NCI-H460 (cell line): ENCODE measurements around the gene NIPSNAP3A. TPM values are rescaled to one million over a fixed set of nuclear protein-coding genes. Genes with fewer than 3 reads are reported as not detected.
"Not testable (repeated sequence)": the region's sequence is repeated elsewhere in the genome, so short reads cannot be mapped to it uniquely, and the experiment has no call there.

Source experiments
- DNase-seq: peaks from one replicate; pipeline ENCODE4 v3.0.0-alpha.2; 2016; ENCODE audit warnings: low read depth; ENCODE audit errors: extremely low read depth
- polyA plus RNA-seq: library from polyadenylated mRNA; depleted of rRNA; stranded (reverse); fragments of >200 nt; gene quantifications from 2 replicates; pipeline ENCODE4 v1.2.3, GENCODE V29; 2014; cell fraction: nucleus; rRNA removed
- total RNA-seq: library from RNA; depleted of rRNA; stranded (reverse); fragments of >200 nt; shearing (Covaris generic); gene quantifications from 2 replicates; pipeline ENCODE4 v1.2.3, GENCODE V29; 2014; rRNA removed

Gene NIPSNAP3A
- 21.0 and 22.1 TPM in 2 replicates for total RNA-seq
- polyA plus RNA-seq: 36.5 and 38.2 TPM in 2 replicates

DNA sequence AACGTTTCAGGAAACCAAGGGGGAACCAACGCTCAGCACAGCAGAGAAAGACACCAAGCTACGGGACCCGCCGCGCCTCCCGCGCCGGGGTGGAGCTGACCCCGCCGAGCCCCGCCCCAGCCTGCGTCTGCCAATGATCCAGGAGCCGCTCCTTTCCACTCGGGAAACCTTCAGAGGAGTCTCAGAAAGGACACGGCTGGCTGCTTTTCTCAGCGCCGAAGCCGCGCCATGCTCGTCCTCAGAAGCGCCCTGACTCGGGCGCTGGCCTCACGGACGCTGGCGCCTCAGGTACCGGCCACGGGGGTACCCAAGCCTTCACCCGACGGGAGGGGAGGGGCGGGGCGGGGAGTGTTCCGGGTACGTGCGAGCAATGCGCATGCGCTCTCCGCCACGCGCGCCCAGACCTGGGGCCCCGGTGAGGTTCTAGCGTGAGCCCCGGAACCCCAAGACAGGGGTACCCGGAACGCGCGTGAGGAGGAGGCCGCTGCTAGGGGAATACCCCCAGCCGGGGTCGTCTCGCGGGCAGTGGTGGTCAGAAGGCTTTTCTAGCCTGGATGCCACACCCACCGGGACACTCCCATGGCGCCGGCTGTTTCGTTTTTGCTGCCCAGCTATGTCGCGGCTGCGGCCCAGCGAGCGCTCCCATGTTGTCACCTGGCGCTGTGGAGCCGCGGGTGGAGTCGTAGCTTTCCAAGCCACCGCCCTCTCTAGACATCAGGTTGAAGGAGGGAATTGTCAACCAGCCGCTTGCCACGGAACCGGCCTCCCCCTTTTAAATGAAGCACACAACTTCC is at the start of gene NIPSNAP3A:
TSS of gene NIPSNAP3A (plus strand) at position 119 of the 794 bp plus-strand sequence. CDS start at position 229, 110 bp downstream.
- DNase-seq: peak; percentile 73

DNA sequence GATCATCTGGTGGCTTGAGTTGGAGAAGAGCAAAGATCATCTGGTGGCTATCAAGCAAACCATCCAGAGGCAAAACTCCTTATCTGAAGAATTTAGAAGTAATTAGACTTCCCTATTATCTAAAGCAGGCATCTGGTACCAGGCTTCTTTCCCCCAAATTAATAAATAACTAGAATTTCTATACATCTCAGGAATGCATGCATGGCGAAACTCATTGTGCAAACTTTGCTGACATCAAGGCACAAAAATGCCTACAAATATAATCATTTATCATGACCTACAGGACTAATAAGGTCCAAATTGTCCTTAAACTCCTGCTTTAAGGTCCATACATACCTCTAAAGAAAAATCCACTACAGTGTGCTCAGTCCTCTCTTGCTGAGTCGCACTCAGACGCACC is 47.2 kb upstream of the NIPSNAP3A start:
- no peak for DNase-seq

DNA sequence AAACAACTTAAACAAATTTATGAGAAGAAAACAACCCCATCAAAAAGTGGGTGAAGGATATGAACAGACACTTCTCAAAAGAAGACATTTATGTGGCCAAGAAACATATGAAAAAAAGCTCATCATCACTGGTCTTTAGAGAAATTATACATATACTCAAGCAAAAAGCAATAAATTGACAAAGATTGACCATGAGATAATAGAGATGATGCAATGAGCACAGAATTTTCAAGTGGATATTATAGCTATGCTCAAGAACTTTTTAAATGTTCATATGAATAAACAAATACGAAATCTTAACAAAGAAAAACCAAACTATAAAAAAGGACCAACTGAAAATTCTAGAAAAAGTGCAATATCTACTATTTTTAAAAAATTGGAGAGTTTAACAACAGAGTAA is 38.7 kb upstream of the NIPSNAP3A start:
- not testable (repeated sequence) for DNase-seq

DNA sequence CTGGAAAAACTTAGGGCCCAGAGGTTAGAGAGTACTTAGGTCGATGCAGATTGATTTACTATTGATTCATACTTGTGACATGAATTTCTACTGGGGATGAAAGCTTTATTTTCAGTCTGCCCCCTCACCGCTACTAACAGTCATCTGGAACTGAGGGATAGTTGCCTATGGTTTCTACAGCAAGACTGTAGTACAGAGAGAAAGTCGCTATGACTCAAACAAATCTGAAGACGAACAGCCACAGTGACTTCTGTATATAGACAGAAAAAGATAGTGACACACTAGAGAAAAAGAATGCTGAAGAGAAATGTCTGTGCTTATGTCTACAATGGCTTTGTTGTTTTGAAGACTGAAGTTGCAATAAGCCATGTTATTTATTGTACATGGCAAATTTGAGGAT is 35.9 kb upstream of the NIPSNAP3A start:
- no peak for DNase-seq

DNA sequence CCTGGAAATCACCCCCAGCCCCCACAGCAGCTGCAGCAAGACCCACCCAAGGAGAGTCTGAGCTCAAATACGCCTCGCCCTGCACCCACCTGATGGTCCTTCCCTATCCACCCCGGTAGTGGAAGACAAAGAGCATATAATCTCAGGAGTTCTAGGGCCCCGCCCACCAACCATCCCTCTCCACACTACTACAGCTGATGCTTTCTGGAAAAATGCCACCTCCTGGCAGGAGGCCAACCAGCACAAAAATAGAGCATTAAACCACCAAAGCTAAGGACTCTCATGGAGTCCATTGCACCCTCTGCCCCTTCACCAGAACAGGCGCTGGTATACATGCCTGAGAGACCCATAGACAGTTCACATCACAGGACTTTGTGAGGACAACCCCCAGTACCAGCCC is 22.5 kb upstream of the NIPSNAP3A start:
- no peak for DNase-seq

DNA sequence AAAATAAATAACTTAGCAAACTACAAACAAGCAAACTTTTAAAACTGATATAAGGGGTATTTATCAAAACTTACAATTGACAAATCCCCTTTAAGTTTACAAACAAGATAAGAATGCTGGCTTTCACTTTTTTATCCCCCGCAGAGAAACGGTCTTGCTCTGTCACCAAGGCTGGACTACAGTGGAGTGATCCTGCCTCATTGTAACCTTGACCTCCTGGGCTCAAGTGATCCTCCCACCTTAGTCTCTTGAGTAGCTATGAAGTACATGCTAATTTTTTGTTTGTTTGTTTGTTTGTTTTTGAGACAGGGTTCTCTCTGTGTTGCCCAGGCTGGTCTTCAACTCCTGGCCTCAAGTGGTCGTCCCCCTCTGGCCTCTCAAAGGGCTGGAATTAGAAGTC is 9.0 kb upstream of the NIPSNAP3A start:
- DNase-seq: no peak

DNA sequence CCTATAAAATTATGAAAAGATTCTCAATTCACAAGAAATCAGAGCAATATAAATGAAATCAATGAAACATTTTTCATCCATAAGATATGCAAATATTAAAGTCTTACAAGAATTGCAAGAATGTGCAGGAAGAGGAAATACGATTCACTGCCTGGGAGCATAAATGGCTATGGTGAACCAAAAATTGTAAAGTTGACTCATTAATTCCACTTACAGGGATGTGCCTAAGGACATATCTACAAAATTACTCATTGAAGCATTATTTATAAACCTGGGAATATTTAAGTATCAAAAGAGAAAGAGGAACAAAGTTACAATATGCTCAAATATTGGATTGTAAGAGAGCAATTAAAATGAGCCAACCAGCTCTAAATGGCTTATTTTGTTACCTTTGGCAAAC is 6.9 kb upstream of the NIPSNAP3A start:
- no peak for DNase-seq

DNA sequence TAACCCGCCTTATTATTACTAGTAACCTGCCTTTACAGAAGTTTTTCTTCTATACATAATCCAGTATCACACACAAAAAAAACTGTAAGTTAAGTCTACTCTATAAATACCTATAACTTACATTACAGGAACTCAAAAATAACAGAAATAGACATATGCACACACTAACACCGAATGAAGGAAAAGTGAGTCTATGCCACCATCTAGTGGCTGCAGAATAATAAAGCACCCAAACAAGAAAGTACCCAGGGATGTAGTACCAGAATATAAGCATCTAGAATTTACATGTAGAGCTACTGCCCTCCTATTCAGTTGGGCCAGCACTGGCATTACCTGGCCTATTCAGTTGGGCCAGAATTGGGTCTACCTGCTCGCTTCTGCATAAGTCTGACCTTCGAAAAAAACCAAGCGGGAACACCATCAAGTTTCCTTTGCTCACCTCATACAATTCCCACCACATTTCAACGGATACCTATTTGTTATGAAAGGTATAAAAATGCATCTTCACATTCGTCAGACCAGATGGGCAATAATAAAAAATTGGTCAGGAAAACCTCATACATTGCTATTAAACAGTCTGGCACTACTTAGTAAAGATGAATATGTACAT is 4.0 kb upstream of the NIPSNAP3A start:
- DNase-seq: peak; percentile 68

DNA sequence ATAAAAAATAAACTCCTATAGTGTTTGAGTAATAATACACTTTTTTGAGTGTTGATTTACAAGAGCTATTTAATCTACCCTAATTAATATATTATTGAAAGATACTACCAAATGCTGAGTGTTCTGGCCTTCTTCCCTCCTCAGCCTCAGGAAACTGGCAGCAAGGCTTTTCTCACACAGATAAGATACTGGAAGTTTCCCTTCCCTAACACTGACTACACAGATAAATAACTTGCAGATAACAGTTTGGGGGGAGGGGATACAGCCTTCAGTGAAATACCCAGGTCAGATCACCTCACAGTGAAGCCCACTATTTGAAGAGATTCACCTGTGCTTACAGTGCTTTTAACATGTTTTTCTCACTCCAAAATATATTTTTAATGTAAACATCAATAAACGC is 1.6 kb upstream of the NIPSNAP3A start:
- DNase-seq: no peak

DNA sequence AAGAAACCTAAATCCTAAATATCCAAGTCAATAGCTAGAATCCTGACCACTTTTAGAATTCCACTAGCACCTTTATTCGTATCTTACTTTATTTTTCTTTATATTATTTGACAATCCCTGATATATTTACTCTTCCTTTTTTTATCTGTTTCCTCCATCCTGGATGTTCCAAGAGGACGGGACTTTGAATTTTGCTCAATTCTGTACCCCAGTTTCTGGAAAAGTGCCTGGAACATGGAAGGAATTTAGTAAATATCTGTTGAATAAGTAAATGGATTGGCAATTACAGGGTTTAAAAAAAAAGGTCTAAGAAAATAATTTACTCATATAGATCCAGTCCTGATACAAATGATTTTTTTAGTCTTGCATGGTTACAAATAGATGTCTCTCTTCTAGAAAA is 1.2 kb upstream of the NIPSNAP3A start:
- DNase-seq: no peak

DNA sequence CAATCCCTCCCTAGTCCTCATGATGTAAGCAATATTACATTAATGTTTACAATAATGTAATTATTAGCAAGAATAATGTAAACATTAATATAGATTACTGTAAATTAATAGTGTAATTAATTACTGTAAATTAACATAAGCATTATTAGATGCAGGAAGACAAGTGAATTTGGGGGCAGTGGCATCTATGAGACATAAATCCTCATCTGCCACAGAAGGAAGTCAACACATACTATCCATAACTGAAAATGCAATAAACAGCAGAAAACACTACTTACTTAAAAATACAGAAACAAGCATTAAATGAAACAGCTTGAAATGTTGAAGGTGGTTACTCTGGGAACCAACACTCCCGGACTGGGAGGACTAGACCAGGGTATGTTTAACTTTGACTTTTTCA is 685 bp upstream of the NIPSNAP3A start:
- no peak for DNase-seq

DNA sequence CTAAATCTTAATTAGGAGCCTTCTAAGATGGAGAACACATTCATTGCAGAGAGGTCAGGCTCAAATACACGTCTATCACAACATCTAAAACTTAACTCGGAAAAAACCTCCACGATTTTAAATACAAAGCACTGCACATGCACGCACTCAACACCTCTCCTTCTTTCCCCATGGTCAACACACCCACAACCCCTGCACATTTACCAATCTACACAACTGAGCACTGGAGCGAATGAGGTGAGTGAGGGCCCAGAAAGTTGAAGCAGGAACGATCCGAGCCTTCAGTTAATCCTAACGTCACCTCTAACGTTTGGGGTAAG is 278 bp upstream of the NIPSNAP3A start:
- no peak for DNase-seq

DNA sequence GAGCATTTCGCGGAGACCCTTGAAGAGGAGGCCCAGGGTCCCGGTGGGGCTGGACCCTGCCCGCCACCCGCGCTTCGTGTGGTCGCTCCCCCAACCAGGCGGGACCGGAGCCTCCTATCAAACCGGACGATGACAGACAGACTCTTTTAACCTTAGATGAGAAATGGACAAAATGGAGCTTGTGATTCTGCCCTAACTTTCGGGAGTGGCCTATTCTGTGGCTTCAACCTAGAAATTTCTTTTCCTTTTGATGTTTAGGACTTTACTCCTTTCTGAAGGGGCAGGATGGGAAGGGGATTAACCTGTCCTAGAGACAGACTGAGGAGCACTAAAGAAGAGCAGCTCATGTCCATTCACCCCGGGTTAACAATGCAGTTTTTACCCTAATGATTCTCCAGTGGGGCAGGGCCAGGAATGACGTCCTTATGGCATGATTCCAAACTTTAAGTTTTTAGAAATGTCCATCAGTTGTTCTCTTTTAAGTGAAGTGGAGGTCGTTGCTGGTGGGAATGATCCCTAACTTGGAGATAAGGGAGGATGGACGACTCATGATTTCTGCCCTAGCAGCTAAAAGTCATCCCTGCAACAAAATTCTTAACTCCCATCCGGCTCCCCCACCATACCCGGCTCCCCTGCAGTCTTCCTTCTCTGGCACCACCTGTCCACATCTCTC is 1.0 kb downstream of the NIPSNAP3A start:
- no peak for DNase-seq

DNA sequence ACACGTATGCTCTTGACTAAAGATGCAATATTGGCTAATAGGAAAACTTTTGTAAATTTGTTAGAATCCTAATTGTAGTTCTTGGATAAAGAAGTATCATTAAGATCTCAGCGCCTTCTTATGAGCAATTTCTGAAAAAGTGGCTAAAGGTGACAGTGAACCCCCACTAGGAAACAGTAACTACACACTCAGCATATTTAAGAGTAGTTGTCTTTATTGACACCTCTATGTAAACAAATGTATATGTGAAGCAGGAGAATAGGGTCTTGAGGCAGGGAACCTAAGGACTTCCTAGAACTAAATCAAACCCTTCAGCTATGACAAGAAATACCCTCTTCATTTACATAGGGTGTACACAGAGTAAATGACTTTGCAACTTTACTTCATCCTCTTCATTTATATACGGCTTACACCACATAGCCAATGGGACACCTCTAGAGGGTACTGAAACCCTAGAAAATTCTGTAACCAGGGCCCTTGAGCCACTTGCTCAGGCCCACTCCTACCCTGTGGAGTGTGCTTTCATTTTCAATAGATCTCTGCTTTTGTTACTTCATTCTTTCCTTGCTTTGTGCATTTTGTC is 2.8 kb downstream of the NIPSNAP3A start:
- no peak for DNase-seq

DNA sequence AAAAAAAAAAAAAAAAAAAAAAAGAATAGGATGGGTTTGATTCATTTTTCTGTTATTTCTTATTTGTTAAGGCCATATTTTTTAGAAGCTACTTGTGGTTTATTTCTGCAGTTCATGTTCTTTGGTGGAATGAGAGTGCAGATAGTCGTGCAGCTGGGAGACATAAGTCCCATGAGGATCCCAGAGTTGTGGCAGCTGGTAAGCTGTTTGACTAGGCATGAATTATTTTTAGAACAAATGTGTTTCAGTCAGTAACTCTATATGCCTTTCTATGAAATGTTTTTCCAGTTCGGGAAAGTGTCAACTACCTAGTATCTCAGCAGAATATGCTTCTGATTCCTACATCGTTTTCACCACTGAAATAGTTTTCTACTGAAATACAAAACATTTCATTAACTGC is 11.5 kb downstream of the NIPSNAP3A start:
- DNase-seq: no peak

DNA sequence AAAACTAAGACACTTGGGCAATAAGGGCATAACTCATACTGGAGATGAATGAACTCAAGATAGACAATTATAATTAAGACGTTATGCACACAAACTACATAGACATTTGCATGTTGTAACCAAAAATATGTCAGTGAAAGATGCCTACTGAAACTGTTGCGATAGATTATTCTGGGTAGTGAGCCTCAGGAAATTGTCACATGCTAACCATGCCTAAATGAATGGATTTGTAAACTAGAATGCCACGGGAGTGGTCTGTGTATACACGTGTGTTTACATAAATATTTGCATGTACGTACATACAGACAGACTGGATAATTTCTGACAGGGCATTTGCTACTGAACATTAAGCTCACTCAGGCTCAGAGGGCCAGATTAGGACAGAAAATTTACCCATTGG is 17.7 kb downstream of the NIPSNAP3A start:
- DNase-seq: no peak

DNA sequence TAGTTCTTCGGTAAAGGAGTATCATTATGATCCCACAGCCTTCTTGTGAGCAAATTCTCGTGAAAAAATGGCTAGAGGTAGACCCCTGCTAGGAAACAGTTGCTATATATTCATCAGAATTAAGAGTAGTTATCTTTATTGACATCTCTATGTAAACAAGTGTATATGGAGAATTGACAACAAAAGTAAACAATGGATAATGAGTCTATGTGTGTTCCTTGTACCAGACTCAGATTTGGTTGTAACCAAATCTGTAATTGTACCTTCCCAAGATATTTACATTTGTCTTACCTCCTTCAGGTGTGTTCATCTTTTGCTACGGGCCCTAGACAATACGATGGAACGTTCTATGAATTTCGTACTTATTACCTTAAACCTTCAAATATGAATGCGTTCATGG is 18.5 kb downstream of the NIPSNAP3A start:
- DNase-seq: no peak

DNA sequence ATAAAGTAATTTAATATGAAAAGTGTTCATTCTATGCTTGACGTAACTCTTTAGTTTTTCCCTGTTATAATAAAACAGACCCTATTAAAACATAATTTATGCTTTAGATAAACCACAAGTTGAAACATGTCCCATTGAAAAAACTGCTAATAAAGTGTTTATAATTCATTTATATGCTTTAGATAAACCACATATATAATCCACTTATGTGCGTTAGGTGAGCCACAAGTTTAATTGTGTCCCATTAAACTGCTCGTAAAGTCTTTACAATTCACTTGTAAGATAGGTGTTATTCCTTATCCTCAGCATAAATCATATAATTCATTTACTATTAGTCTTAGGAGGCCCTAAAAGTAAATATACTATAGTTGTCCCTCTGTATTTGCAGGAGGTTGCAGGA is 20.0 kb downstream of the NIPSNAP3A start:
- DNase-seq: no peak

DNA sequence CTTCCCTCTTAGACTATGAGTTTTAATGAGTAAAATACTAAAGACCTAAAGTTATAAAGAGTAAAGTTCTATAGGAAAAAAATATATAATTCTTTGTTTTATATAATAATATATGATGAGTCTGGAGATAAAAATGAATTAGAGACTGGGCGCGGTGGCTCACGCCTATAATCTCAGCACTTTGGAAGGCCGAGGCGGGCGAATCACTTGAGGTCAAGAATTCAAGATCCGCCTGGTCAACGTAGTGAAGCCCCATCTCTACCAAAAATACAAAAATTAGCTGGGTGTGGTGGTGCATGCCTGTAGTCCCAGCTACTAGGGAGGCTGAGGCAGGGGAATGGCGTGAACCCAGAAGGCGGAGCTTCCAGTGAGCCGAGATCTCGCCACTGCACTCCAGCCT is 21.5 kb downstream of the NIPSNAP3A start:
- not testable (repeated sequence) for DNase-seq

DNA sequence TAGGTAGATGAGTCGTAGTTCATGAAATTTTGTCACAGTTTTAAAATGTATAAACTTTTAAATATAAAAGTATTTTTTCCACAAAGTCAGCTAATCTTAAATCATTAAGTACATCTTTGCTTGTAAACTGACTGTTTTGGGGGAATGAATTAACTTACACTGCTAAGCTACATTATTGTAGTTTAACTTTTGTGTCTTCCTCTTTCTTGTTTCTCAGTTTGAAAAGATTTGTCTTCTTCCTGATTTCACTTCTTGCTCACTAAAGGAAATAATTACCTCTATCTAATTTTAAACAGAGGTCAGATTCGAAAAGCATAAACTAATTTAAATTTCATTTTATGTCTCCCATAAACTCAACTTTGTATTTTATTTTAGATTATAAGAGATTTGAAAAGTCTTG is 22.2 kb downstream of the NIPSNAP3A start:
- DNase-seq: no peak

DNA sequence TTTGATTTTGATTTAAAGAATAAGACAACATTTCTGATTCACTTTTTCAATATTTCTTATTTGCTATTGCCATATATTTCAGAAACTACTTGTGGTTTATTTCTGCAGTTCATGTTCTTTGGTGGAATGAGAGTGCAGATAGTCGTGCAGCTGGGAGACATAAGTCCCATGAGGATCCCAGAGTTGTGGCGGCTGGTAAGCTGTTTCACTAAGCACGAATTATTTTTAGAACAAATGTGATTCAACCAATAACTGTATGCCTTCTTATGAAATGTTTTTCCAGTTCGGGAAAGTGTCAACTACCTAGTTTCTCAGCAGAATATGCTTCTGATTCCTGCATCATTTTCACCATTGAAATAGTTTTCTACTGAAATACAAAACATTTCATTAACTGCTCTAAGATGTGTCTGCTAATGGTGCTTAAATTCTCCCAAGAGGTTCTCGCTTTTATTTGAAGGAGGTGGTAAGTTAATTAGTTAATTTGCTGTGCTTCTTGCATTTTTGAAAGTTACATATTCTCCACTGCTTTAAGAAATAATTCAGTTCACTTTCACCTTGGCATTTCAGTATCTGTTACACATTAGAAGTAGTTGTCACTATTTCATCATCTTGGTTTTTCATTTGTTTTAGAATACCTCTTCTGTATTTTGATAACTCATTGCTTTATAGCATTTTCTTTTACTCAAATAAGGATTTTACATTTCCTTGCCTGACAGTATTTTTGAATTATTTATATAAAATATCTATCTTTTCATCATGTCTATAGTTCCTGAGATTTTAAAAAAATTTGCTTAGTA is 25.4 kb downstream of the NIPSNAP3A start:
- DNase-seq: no peak
